ENCODE measurements around the gene UGT1A5. TPM values are rescaled to one million over a fixed set of nuclear protein-coding genes. Genes with fewer than 3 reads are reported as not detected.

The UGT1A5 gene
- total and polyA plus RNA-seq, 2 of the 13 experiments (the other 11 are each of a cell fraction or from before 2014, with no cell fraction given), result not detected

DNA sequence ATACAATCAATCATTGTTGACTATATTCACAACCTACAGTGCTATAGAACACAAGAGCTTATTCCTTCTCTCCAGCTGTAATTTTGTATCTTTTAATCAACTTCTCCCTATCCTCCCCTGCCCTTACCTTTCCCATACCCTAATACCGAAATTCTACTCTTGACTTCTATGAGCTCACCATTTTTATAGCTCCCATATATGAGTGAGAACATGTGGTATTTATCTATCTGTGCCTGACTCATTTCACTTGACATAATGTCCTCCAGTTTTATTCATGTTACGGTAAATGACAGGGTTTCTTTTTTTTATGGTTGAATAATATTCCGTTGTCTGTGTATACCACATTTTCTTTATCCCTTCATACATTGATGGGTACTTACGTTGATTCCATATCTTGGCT is 68.1 kb downstream of the UGT1A5 start:
- Histone ChIP-seq H3K9me3 (ENCODE audit: low read length) (peaks cover 2% of the 10 kb centered on the region; the same call in 1 of the 2 replicates), H3K4me1 (ENCODE audit: insufficient read depth, low read length) (no peaks in the 10 kb centered on the region), H2AFZ (ENCODE audit: low read length) (no peak overlapping the region), H3K4me3 (replicated peaks in 1 of 3; ENCODE audit: insufficient read depth in 1 of 3, low read depth in 2 of 3, low read length in 3 of 3) (no peak overlapping the region), H3K9ac (ENCODE audit: insufficient read depth, low read depth, low read length) (no peak overlapping the region), H3K79me2 (ENCODE audit: insufficient read depth, low read length) (no peaks in the 10 kb centered on the region), H4K20me1 (ENCODE audit: insufficient read depth, low read length) (no peaks in the 10 kb centered on the region), H3K36me3 (replicated peaks in 1 of 2; ENCODE audit: control insufficient read depth in 1 of 2, insufficient read depth in 2 of 2, low read length in 2 of 2) (no peaks in the 10 kb centered on the region), H3K27me3 (ENCODE audit: control insufficient read depth in 1 of 2, insufficient read depth in 2 of 2, low read length in 2 of 2) (peaks cover 3 to 43% of the 10 kb centered on the region in 2 experiments; a peak in 4 of 5 replicates), H3K27ac (ENCODE audit: extremely low read length, insufficient read depth, low read length) (no peak overlapping the region), H3K4me2 (ENCODE audit: low read depth, low read length) (no peak overlapping the region)
- intact Hi-C loops (cut with micrococcal nuclease; ENCODE audit: unreplicated experiment), result no loop called here
- in situ Hi-C loops (cut with HindIII; ENCODE audit: extremely low pct_ligation_motif_present, low pct_unique_long_range_greater_than_20kb), result no loop called here
- TF ChIP-seq RXRA (CRISPR knock-in tag; IDR thresholded peaks at IDR 0.05), result no peak
- TF ChIP-seq CENPBD1 (CRISPR knock-in tag; IDR thresholded peaks at IDR 0.05; ENCODE audit: borderline replicate concordance, low read depth), result no peak
- TF ChIP-seq RBFOX2 (IDR thresholded peaks at IDR 0.05; ENCODE audit: low read depth, low read length), result no peak
- TF ChIP-seq ZC3H4 (CRISPR knock-in tag; IDR thresholded peaks at IDR 0.05; ENCODE audit: borderline replicate concordance), result no peak
- TF ChIP-seq TBP (CRISPR knock-in tag; IDR thresholded peaks at IDR 0.05), result no peak
- TF ChIP-seq ZNF224 (CRISPR knock-in tag; IDR thresholded peaks at IDR 0.05), result no peak
- no peak for TF ChIP-seq REL (CRISPR knock-in tag; conservative IDR thresholded peaks at IDR 0.05)
- no peak for TF ChIP-seq CENPT (CRISPR knock-in tag; IDR thresholded peaks at IDR 0.05; ENCODE audit: low read depth)
- no peak for TF ChIP-seq RBM22 (optimal IDR thresholded peaks at IDR 0.05; ENCODE audit: low read length)
- ChIA-PET POLR2A (no interaction called here), CTCF (ENCODE audit: low intra/inter-chr PET ratio, low total read pairs) (no interaction called here)
- ATAC-seq (no peak), FAIRE-seq (no peak), DNase-seq (ENCODE audit: low spot score) (no peak)
- BruUV-seq (replicated peaks), result no TSS peak
- 39% methylated on average over 4 of the region's 4 CpGs for WGBS (ENCODE audit: low lambda C conversion rate)

DNA sequence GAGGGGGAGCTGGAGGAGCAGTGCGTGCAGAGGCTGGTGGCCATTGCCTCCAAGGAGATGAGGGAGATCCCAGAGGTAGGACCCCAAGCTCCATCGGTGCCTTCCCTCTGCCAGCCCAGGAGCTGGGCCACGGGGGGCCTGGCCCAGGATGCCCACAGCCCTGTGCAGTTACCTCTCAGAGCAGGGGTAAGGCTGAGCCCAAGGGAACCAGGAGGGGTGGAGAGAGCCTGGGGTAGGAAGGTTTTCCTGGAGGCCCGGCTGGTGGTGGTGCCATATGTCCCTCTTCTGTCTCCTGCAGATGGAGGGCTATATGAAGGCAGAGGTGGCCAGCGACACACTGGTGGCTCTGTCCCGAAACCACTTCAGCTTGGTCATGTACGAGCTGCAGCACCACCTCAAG is 76.8 kb downstream of the UGT1A5 start:
- ChIA-PET CTCF (ENCODE audit: low intra/inter-chr PET ratio, low total read pairs) (no interaction called here), POLR2A (no interaction called here)
- WGBS (ENCODE audit: low lambda C conversion rate), result 50% methylated on average over 5 of the region's 7 CpGs
- H4K20me1 ChIP-seq (ENCODE audit: insufficient read depth, low read length), result no peaks in the 10 kb centered on the region
- intact Hi-C loops (cut with micrococcal nuclease; ENCODE audit: unreplicated experiment) (no loop called here), in situ Hi-C loops (cut with HindIII; ENCODE audit: extremely low pct_ligation_motif_present, low pct_unique_long_range_greater_than_20kb) (no loop called here)
- H3K79me2 ChIP-seq (ENCODE audit: insufficient read depth, low read length), result no peaks in the 10 kb centered on the region
- BruUV-seq (replicated peaks), result no TSS peak
- no peaks in the 10 kb centered on the region for H3K9me3 ChIP-seq (ENCODE audit: low read length)
- FAIRE-seq, result no peak
- TF ChIP-seq ZNF547 (CRISPR knock-in tag; IDR thresholded peaks at IDR 0.05) (no peak), NFE2L1 (CRISPR knock-in tag; IDR thresholded peaks at IDR 0.05; ENCODE audit: borderline replicate concordance) (no peak)
- ATAC-seq, result no peak
- no peaks in the 10 kb centered on the region for H3K36me3 ChIP-seq (replicated peaks in 1 of 2; ENCODE audit: control insufficient read depth in 1 of 2, insufficient read depth in 2 of 2, low read length in 2 of 2)
- H2AFZ ChIP-seq (ENCODE audit: low read length), result no peak overlapping the region
- H3K27me3 ChIP-seq (ENCODE audit: control insufficient read depth in 1 of 2, insufficient read depth in 2 of 2, low read length in 2 of 2), result peaks cover 5 to 35% of the 10 kb centered on the region in 2 experiments; a peak in 3 of 5 replicates
- no peak for DNase-seq (ENCODE audit: low spot score)
- no peak overlapping the region for H3K27ac ChIP-seq (ENCODE audit: extremely low read length, insufficient read depth, low read length)
- H3K4me2 ChIP-seq (ENCODE audit: low read depth, low read length), result no peak overlapping the region
- H3K4me1 ChIP-seq (ENCODE audit: insufficient read depth, low read length), result peaks cover 13% of the 10 kb centered on the region; the same call in 1 of the 2 replicates
- no peak overlapping the region for H3K4me3 ChIP-seq (replicated peaks in 1 of 3; ENCODE audit: insufficient read depth in 1 of 3, low read depth in 2 of 3, low read length in 3 of 3)
- H3K9ac ChIP-seq (ENCODE audit: insufficient read depth, low read depth, low read length), result no peak overlapping the region

All from HepG2 (cell line).